GM19324 (cell line): ENCODE measurements around the gene DLX3.

ENCODE experiments used
- ATAC-seq: cut with Tn5 transposase; IDR thresholded peaks from one replicate; pipeline ENCODE4 v1.9.1; 2021; ENCODE audit warnings: mild to moderate bottlenecking, moderate library complexity; ENCODE audit not compliant: unreplicated experiment, low FRiP score

The DLX3 gene

GRCh38 chr17:49993423-49994060 is 1.5 kb downstream of the DLX3 start:
- no peak for ATAC-seq

GRCh38 chr17:49992933-49993422 is 2.0 kb downstream of the DLX3 start:
- ATAC-seq, result no peak

GRCh38 chr17:49992191-49992932 is 2.7 kb downstream of the DLX3 start:
- no peak for ATAC-seq

GRCh38 chr17:49991409-49991808 is 3.6 kb downstream of the DLX3 start:
- no peak for ATAC-seq

GRCh38 chr17:49990921-49991320 is 4.1 kb downstream of the DLX3 start:
- ATAC-seq, result no peak

- no peak for ATAC-seq
Measured at GRCh38 chr17:49990331-49990730, 4.7 kb downstream of the DLX3 start.

- ATAC-seq, result no peak
Measured at GRCh38 chr17:49989518-49989880, 5.5 kb downstream of the DLX3 start.

- no peak for ATAC-seq
Measured at GRCh38 chr17:49987681-49988441, 7.2 kb downstream of the DLX3 start.

- no peak for ATAC-seq
Measured at GRCh38 chr17:49987290-49987585, 7.8 kb downstream of the DLX3 start.

- no peak for ATAC-seq
Measured at GRCh38 chr17:49986396-49987289, 8.4 kb downstream of the DLX3 start.

GRCh38 chr17:49985310-49985990 is 9.6 kb downstream of the DLX3 start:
- ATAC-seq, result no peak

GRCh38 chr17:49984776-49985175 is 10.2 kb downstream of the DLX3 start:
- no peak for ATAC-seq

GRCh38 chr17:49984283-49984682 is 10.7 kb downstream of the DLX3 start:
- no peak for ATAC-seq

- no peak for ATAC-seq
Measured at GRCh38 chr17:49980703-49981197, 14.3 kb downstream of the DLX3 start.

- no peak for ATAC-seq
Measured at GRCh38 chr17:49979748-49980479, 15.1 kb downstream of the DLX3 start.

- no peak for ATAC-seq
Measured at GRCh38 chr17:49978501-49978900, 16.5 kb downstream of the DLX3 start.

- no peak for ATAC-seq
Measured at GRCh38 chr17:49977463-49978389, 17.3 kb downstream of the DLX3 start.

GRCh38 chr17:49976828-49977202 is 18.2 kb downstream of the DLX3 start:
- no peak for ATAC-seq
